ENCODE measurements around the gene ALCAM. TPM values are rescaled to one million over a fixed set of nuclear protein-coding genes. Genes with fewer than 3 reads are reported as not detected.

Gene ALCAM
- total and polyA plus RNA-seq, 7 experiments from 2014 or later, result 0.94 to 10.3 (median 3.4) TPM

- Histone ChIP-seq H3K27me3 (ENCODE audit: control insufficient read depth in 2 of 2, insufficient read depth in 2 of 2, low read length in 2 of 2) (no peaks in the 10 kb centered on the region), H3K36me3 (ENCODE audit: control insufficient read depth in 2 of 3, insufficient read depth in 3 of 3, low read length in 3 of 3) (no peaks in the 10 kb centered on the region), H3K9me3 (ENCODE audit: control insufficient read depth in 2 of 3, low read length in 3 of 3) (no peaks in the 10 kb centered on the region), H3K4me3 (ENCODE audit: low read length) (no peak overlapping the region), H3K4me1 (ENCODE audit: control insufficient read depth in 2 of 2, insufficient read depth in 2 of 2, low read length in 2 of 2) (no peaks in the 10 kb centered on the region), H3K27ac (ENCODE audit: low read depth, low read length) (no peak overlapping the region)
- ChIA-PET CTCF (no interaction called here), POLR2A (no interaction called here)
- H3K4me1 Mint-ChIP-seq, result no peaks in the 10 kb centered on the region
- intact Hi-C loops (cut with micrococcal nuclease), result loop anchor here in 1 of 2 donors (10.0 kb wide), 1 partner anchor 918 kb away; no protein-coding TSS in a partner anchor
- H3K36me3 Mint-ChIP-seq, result no peaks in the 10 kb centered on the region
- no peak overlapping the region for H3K27ac Mint-ChIP-seq
- H3K4me3 Mint-ChIP-seq, result no peak overlapping the region
- peaks cover 0 to 4% (median 0%) of the 10 kb centered on the region in 5 donors for H3K27me3 Mint-ChIP-seq
- no peak for DNase-seq
- H3K9me3 Mint-ChIP-seq, result no peaks in the 10 kb centered on the region
- ATAC-seq, result no peak
Measured at GRCh38 chr3:105513042-105513441, 146.3 kb downstream of the ALCAM start.

DNA sequence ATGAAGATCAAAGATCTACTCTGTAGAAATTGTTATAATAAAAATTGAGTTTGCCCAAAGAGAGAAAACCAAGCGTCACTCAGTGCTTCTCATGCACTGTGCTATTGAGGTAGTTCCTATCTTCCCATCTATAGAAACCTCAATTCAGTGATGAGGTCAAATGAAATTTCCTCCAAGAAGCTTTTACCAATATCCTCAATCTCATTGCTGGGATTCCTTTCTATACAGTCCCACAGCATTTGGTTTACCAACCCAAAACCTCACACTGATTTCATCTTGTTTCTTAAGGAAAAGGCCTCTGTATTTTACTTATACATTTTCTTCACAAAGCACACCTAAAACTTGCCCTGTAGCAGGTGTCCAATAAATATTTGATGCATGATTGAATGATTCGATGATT is 147.2 kb downstream of the ALCAM start:
- Mint-ChIP-seq H3K9me3 (no peaks in the 10 kb centered on the region), H3K27ac (no peak overlapping the region), H3K4me3 (no peak overlapping the region), H3K36me3 (no peaks in the 10 kb centered on the region), H3K4me1 (peaks cover 0 to 4% (median 3%) of the 10 kb centered on the region in 7 donors), H3K27me3 (peaks cover 0 to 4% (median 0%) of the 10 kb centered on the region in 5 donors)
- ChIA-PET POLR2A (no interaction called here), CTCF (no interaction called here)
- intact Hi-C loops (cut with micrococcal nuclease), result loop anchor here in 1 of 2 donors (10.0 kb wide), 1 partner anchor 919 kb away; no protein-coding TSS in a partner anchor
- DNase-seq (no peak), ATAC-seq (no peak)
- H3K4me3 ChIP-seq (ENCODE audit: low read length), result no peak overlapping the region
- H3K36me3 ChIP-seq (ENCODE audit: control insufficient read depth in 2 of 3, insufficient read depth in 3 of 3, low read length in 3 of 3), result no peaks in the 10 kb centered on the region
- H3K9me3 ChIP-seq (ENCODE audit: control insufficient read depth in 2 of 3, low read length in 3 of 3), result no peaks in the 10 kb centered on the region
- H3K27me3 ChIP-seq (ENCODE audit: control insufficient read depth in 2 of 2, insufficient read depth in 2 of 2, low read length in 2 of 2), result no peaks in the 10 kb centered on the region
- H3K27ac ChIP-seq (ENCODE audit: low read depth, low read length), result no peak overlapping the region
- no peaks in the 10 kb centered on the region for H3K4me1 ChIP-seq (ENCODE audit: control insufficient read depth in 2 of 2, insufficient read depth in 2 of 2, low read length in 2 of 2)

DNA sequence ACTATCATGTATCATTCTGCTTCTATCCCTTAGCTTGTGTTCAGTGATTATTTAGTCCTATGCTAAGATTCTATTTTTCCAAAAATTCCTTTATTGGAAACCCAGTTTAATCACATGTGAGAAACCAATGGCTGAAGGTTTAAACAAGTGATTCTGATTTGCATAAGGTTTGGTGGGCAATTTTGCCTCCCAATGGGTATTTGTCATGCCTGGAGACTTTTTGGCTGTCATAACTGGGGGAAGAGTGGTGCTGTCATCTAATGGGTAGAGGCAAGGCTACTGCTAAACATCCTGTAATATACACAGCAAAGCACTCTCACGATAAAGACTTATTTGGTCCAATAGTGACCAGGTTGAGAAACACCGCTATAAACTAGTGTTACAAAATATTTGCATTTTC is 148.7 kb downstream of the ALCAM start:
- CTCF ChIA-PET, result no interaction called here
- Histone ChIP-seq H3K27me3 (ENCODE audit: control insufficient read depth in 2 of 2, insufficient read depth in 2 of 2, low read length in 2 of 2) (no peaks in the 10 kb centered on the region), H3K4me1 (ENCODE audit: control insufficient read depth in 2 of 2, insufficient read depth in 2 of 2, low read length in 2 of 2) (no peaks in the 10 kb centered on the region), H3K9me3 (ENCODE audit: control insufficient read depth in 2 of 3, low read length in 3 of 3) (no peaks in the 10 kb centered on the region), H3K36me3 (ENCODE audit: control insufficient read depth in 2 of 3, insufficient read depth in 3 of 3, low read length in 3 of 3) (no peaks in the 10 kb centered on the region), H3K27ac (ENCODE audit: low read depth, low read length) (no peak overlapping the region), H3K4me3 (ENCODE audit: low read length) (no peak overlapping the region)
- DNase-seq (no peak), ATAC-seq (no peak)
- intact Hi-C loops (cut with micrococcal nuclease), result loop anchor here (5.0 to 10.0 kb wide), 4 partner anchors 921 to 1547 kb away; no protein-coding TSS in a partner anchor
- Mint-ChIP-seq H3K27me3 (peaks cover 0 to under 1% (median 0%) of the 10 kb centered on the region in 5 donors), H3K36me3 (no peaks in the 10 kb centered on the region), H3K27ac (no peak overlapping the region), H3K9me3 (no peaks in the 10 kb centered on the region), H3K4me3 (no peak overlapping the region), H3K4me1 (peaks cover 0 to 5% (median 4%) of the 10 kb centered on the region in 7 donors)
- POLR2A ChIA-PET, result no interaction called here

- H3K4me3 ChIP-seq (ENCODE audit: low read length), result no peak overlapping the region
- H3K4me1 Mint-ChIP-seq, result peaks cover 0 to 5% (median 4%) of the 10 kb centered on the region in 7 donors
- CTCF ChIA-PET, result interaction anchor here (1.1 kb wide), 1 partner anchor 12 kb away, joined by 3 read pairs; no protein-coding TSS in a partner anchor
- no peaks in the 10 kb centered on the region for H3K9me3 Mint-ChIP-seq
- H3K4me3 Mint-ChIP-seq, result no peak overlapping the region
- H3K27me3 Mint-ChIP-seq, result no peaks in the 10 kb centered on the region
- no peaks in the 10 kb centered on the region for H3K36me3 ChIP-seq (ENCODE audit: control insufficient read depth in 2 of 3, insufficient read depth in 3 of 3, low read length in 3 of 3)
- no peak overlapping the region for H3K27ac ChIP-seq (ENCODE audit: low read depth, low read length)
- no peaks in the 10 kb centered on the region for H3K4me1 ChIP-seq (ENCODE audit: control insufficient read depth in 2 of 2, insufficient read depth in 2 of 2, low read length in 2 of 2)
- no peak overlapping the region for H3K27ac Mint-ChIP-seq
- H3K27me3 ChIP-seq (ENCODE audit: control insufficient read depth in 2 of 2, insufficient read depth in 2 of 2, low read length in 2 of 2), result no peaks in the 10 kb centered on the region
- ATAC-seq (no peak), DNase-seq (no peak)
- no peaks in the 10 kb centered on the region for H3K36me3 Mint-ChIP-seq
- POLR2A ChIA-PET, result no interaction called here
- intact Hi-C loops (cut with micrococcal nuclease), result loop anchor here (5.0 to 10.0 kb wide), 4 partner anchors 922 to 1545 kb away; no protein-coding TSS in a partner anchor
- H3K9me3 ChIP-seq (ENCODE audit: control insufficient read depth in 2 of 3, low read length in 3 of 3), result no peaks in the 10 kb centered on the region
Measured at GRCh38 chr3:105516972-105517371, 150.3 kb downstream of the ALCAM start.

- CTCF ChIA-PET, result interaction anchor here (0.6 to 1.1 kb wide), 5 partner anchors 9 to 922 kb away, joined by 3 to 5 read pairs (median 4); no protein-coding TSS in a partner anchor
- Mint-ChIP-seq H3K9me3 (no peaks in the 10 kb centered on the region), H3K27me3 (no peaks in the 10 kb centered on the region), H3K27ac (no peak overlapping the region), H3K4me3 (no peak overlapping the region), H3K4me1 (peaks cover 0 to 5% (median 4%) of the 10 kb centered on the region in 7 donors), H3K36me3 (no peaks in the 10 kb centered on the region)
- DNase-seq (no peak), ATAC-seq (no peak)
- no peaks in the 10 kb centered on the region for H3K36me3 ChIP-seq (ENCODE audit: control insufficient read depth in 2 of 3, insufficient read depth in 3 of 3, low read length in 3 of 3)
- no peaks in the 10 kb centered on the region for H3K9me3 ChIP-seq (ENCODE audit: control insufficient read depth in 2 of 3, low read length in 3 of 3)
- intact Hi-C loops (cut with micrococcal nuclease), result loop anchor here (1.0 to 10.0 kb wide), 8 partner anchors 149 to 1544 kb away; no protein-coding TSS in a partner anchor
- POLR2A ChIA-PET, result no interaction called here
- no peak overlapping the region for H3K4me3 ChIP-seq (ENCODE audit: low read length)
- H3K4me1 ChIP-seq (ENCODE audit: control insufficient read depth in 2 of 2, insufficient read depth in 2 of 2, low read length in 2 of 2), result no peaks in the 10 kb centered on the region
- H3K27me3 ChIP-seq (ENCODE audit: control insufficient read depth in 2 of 2, insufficient read depth in 2 of 2, low read length in 2 of 2), result no peaks in the 10 kb centered on the region
- no peak overlapping the region for H3K27ac ChIP-seq (ENCODE audit: low read depth, low read length)
Measured at GRCh38 chr3:105518203-105518602, 151.5 kb downstream of the ALCAM start.

GRCh38 chr3:105518806-105519418 is 152.2 kb downstream of the ALCAM start:
- Histone ChIP-seq H3K4me1 (ENCODE audit: control insufficient read depth in 2 of 2, insufficient read depth in 2 of 2, low read length in 2 of 2) (no peaks in the 10 kb centered on the region), H3K36me3 (ENCODE audit: control insufficient read depth in 2 of 3, insufficient read depth in 3 of 3, low read length in 3 of 3) (no peaks in the 10 kb centered on the region), H3K27ac (ENCODE audit: low read depth, low read length) (no peak overlapping the region), H3K4me3 (ENCODE audit: low read length) (no peak overlapping the region), H3K27me3 (ENCODE audit: control insufficient read depth in 2 of 2, insufficient read depth in 2 of 2, low read length in 2 of 2) (no peaks in the 10 kb centered on the region), H3K9me3 (ENCODE audit: control insufficient read depth in 2 of 3, low read length in 3 of 3) (no peaks in the 10 kb centered on the region)
- no peak overlapping the region for H3K27ac Mint-ChIP-seq
- peak; percentile 69 for ATAC-seq
- no peak overlapping the region for H3K4me3 Mint-ChIP-seq
- H3K4me1 Mint-ChIP-seq, result peaks cover 0 to 5% (median 4%) of the 10 kb centered on the region in 7 donors
- ChIA-PET CTCF (interaction anchor here (1.3 kb wide), 1 partner anchor 10 kb away, joined by 4 read pairs; no protein-coding TSS in a partner anchor), POLR2A (interaction anchor here (0.8 kb wide), 1 partner anchor 241 kb away, joined by 3 read pairs; no protein-coding TSS in a partner anchor)
- intact Hi-C loops (cut with micrococcal nuclease), result loop anchor here (1.0 to 10.0 kb wide), 9 partner anchors 150 to 1543 kb away; no protein-coding TSS in a partner anchor
- DNase-seq, result peak in 7 of 9 donors; percentile 10 to 52 (median 48)
- no peaks in the 10 kb centered on the region for H3K9me3 Mint-ChIP-seq
- H3K27me3 Mint-ChIP-seq, result no peaks in the 10 kb centered on the region
- no peaks in the 10 kb centered on the region for H3K36me3 Mint-ChIP-seq
